ENCODE measurements around the gene PRKCH. TPM values are rescaled to one million over a fixed set of nuclear protein-coding genes. Genes with fewer than 3 reads are reported as not detected.

Gene PRKCH
- total RNA-seq, 1 donor from 2014 or later, result 20.2 TPM

- DNase-seq (ENCODE audit: low spot score in 2 of 2), result no peak
- H3K4me3 ChIP-seq, result no peak overlapping the region
- H3K27ac ChIP-seq, result no peak overlapping the region
- H3K27me3 ChIP-seq, result no peaks in the 10 kb centered on the region
- TF ChIP-seq, protein P1, sequence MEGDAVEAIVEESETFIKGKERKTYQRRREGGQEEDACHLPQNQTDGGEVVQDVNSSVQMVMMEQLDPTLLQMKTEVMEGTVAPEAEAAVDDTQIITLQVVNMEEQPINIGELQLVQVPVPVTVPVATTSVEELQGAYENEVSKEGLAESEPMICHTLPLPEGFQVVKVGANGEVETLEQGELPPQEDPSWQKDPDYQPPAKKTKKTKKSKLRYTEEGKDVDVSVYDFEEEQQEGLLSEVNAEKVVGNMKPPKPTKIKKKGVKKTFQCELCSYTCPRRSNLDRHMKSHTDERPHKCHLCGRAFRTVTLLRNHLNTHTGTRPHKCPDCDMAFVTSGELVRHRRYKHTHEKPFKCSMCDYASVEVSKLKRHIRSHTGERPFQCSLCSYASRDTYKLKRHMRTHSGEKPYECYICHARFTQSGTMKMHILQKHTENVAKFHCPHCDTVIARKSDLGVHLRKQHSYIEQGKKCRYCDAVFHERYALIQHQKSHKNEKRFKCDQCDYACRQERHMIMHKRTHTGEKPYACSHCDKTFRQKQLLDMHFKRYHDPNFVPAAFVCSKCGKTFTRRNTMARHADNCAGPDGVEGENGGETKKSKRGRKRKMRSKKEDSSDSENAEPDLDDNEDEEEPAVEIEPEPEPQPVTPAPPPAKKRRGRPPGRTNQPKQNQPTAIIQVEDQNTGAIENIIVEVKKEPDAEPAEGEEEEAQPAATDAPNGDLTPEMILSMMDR (IDR thresholded peaks at IDR 0.05), result no peak
- intact Hi-C loops (cut with DNase I), result no loop called here
- H3K9me3 ChIP-seq, result no peaks in the 10 kb centered on the region
- H3K36me3 ChIP-seq, result no peaks in the 10 kb centered on the region
- H3K4me1 ChIP-seq, result peaks cover 6 to 12% of the 10 kb centered on the region in 2 donors
Observed at GRCh38 chr14:61416591-61416990, 95.2 kb downstream of the PRKCH start.

DNA sequence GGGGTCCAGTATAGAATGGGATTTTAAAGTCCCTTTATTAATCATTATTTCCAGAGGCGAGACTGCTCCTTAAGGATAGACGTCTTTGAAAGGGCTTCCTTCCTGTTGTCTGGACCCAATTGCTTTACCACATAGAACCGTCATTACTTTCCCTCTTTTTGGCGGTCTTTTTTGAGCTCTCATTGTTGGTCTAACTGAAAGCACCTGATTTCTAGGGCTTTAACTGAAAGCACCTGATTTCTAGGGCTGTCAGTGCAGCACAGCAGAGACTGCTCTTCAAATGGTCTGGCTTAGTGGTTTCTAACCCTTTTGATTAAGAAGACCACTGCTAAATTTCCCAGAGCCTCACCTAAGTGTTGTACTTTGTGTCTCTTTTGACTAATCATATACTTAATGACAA, 95.8 kb downstream of the PRKCH start:
- TF ChIP-seq, protein P1 (IDR thresholded peaks at IDR 0.05), result no peak
- Histone ChIP-seq H3K4me1 (peaks cover 6 to 12% of the 10 kb centered on the region in 2 donors), H3K36me3 (no peaks in the 10 kb centered on the region), H3K27ac (no peak overlapping the region), H3K4me3 (no peak overlapping the region), H3K27me3 (no peaks in the 10 kb centered on the region), H3K9me3 (no peaks in the 10 kb centered on the region)
- DNase-seq (ENCODE audit: low spot score in 2 of 2), result no peak
- intact Hi-C loops (cut with DNase I), result no loop called here

DNA sequence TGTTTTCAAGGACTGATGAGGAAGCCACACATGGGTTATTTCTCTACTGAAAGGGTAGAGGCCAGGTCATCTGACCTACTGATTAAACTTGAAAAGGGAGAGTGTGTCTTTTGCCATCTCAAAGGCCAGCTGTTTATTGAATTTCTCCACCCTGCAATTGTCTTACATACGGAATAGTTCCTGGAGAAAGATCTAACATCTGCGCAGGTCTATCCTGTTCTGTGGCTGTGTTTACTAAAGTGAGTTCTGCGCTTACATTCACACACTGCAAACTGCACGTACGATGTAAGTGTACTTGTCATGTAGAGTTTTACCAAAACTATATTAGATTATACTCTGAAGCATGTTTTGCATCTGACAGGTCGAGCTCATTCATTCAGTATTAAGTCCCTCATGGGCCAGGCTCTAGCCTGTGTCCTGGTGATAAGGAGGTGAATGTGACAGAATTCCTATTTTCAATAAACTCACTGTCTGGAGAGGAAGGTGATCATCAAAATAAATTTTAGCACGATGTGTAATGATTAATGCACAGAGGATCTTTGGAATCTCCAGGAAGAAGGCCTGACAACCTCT, 96.6 kb downstream of the PRKCH start:
- TF ChIP-seq, protein P1 (IDR thresholded peaks at IDR 0.05), result no peak
- Histone ChIP-seq H3K27me3 (no peaks in the 10 kb centered on the region), H3K4me1 (peaks cover 6 to 12% of the 10 kb centered on the region in 2 donors), H3K27ac (no peak overlapping the region), H3K4me3 (no peak overlapping the region), H3K36me3 (no peaks in the 10 kb centered on the region), H3K9me3 (no peaks in the 10 kb centered on the region)
- intact Hi-C loops (cut with DNase I), result no loop called here
- no peak for DNase-seq (ENCODE audit: low spot score in 2 of 2)

- Histone ChIP-seq H3K4me3 (no peak overlapping the region), H3K4me1 (peaks cover 6 to 12% of the 10 kb centered on the region in 2 donors), H3K27ac (peak overlapping the region; percentile 2 to 21), H3K36me3 (no peaks in the 10 kb centered on the region), H3K9me3 (no peaks in the 10 kb centered on the region), H3K27me3 (no peaks in the 10 kb centered on the region)
- no peak for DNase-seq (ENCODE audit: low spot score in 2 of 2)
- TF ChIP-seq, protein P1 (IDR thresholded peaks at IDR 0.05), result no peak
- intact Hi-C loops (cut with DNase I), result no loop called here
Observed at GRCh38 chr14:61418746-61419145, 97.4 kb downstream of the PRKCH start.

DNA sequence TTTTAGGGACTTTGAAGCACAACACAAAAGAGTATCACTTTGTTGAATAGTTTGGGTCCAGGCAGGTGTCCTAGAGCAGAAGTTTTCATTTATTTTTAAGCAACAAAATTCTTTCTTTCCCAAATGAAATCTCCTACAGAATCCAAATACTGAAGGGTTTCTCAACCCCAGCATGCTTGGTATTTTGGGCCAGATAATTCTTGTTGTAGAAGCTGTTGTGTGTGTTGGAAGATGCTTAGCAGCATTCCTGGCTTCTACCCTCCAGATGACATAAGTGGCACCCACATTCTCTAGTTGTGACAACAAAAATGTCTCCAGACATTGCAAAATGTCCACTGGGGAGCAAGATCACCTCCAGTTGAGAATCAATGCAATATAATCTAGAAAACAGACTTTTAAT, 97.8 kb downstream of the PRKCH start:
- Histone ChIP-seq H3K36me3 (no peaks in the 10 kb centered on the region), H3K9me3 (no peaks in the 10 kb centered on the region), H3K4me1 (peaks cover 6 to 12% of the 10 kb centered on the region in 2 donors), H3K27ac (peak overlapping the region; percentile 2 to 21), H3K27me3 (no peaks in the 10 kb centered on the region), H3K4me3 (no peak overlapping the region)
- intact Hi-C loops (cut with DNase I), result no loop called here
- DNase-seq (ENCODE audit: low spot score in 2 of 2), result no peak
- TF ChIP-seq, protein P1 (IDR thresholded peaks at IDR 0.05), result no peak

DNA sequence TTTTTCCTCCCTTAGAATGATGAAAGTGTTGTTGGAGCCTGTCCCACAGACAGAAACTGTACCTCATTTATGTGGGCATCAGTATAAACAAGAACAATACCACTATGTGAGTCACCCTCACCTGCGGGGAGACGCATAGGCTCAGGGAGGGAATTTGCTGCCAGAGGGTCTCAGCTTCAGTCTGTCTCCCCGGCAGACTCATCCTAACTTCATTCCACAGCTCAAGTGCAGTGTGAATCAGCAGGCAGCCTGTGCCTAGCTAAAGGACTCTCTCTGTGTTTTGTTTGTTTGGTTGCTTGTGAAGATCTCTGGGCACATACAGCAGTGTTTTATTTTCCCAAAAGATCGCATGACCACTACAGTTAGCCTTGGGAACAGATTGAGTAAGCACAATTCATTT, 98.9 kb downstream of the PRKCH start:
- peaks cover 6 to 12% of the 10 kb centered on the region in 2 donors for H3K4me1 ChIP-seq
- intact Hi-C loops (cut with DNase I), result no loop called here

More for the DNA sequence above, 98.9 kb downstream of the PRKCH start:
- H3K27ac ChIP-seq, result no peak overlapping the region
- TF ChIP-seq, protein P1 (IDR thresholded peaks at IDR 0.05), result no peak
- no peaks in the 10 kb centered on the region for H3K9me3 ChIP-seq
- no peaks in the 10 kb centered on the region for H3K27me3 ChIP-seq
- DNase-seq (ENCODE audit: low spot score in 2 of 2), result no peak
- H3K4me3 ChIP-seq, result no peak overlapping the region
- no peaks in the 10 kb centered on the region for H3K36me3 ChIP-seq

All from ascending aorta (tissue), 2 donors.